Left ventricle myocardium inferior (tissue), 1 donor: Measurements from ENCODE around the gene DSTN. TPM values are rescaled to one million over a fixed set of nuclear protein-coding genes. Genes with fewer than 3 reads are reported as not detected.

ENCODE experiments used
- DNase-seq: peaks from one replicate; pipeline ENCODE4 v3.0.0-alpha.2; 2020
- H3K27ac ChIP-seq: fragments of 200-600 bp; replicated peaks from 2 replicates; pipeline ENCODE4 v1.8.0; 2021
- H3K27me3 ChIP-seq: fragments of 200-600 bp; 2 replicates; pipeline ENCODE4 v1.8.0; 2021; ENCODE audit warnings: low read depth
- H3K36me3 ChIP-seq: fragments of 200-600 bp; 2 replicates; pipeline ENCODE4 v1.8.0; 2021
- H3K4me1 ChIP-seq: fragments of 200-600 bp; 2 replicates; pipeline ENCODE4 v1.8.0; 2021
- H3K4me3 ChIP-seq: fragments of 200-600 bp; 2 replicates; pipeline ENCODE4 v1.8.0; 2021; ENCODE audit warnings: mild to moderate bottlenecking, moderate library complexity
- H3K9me3 ChIP-seq: fragments of 200-600 bp; replicated peaks from 2 replicates; pipeline ENCODE4 v1.8.0; 2021
- CTCF ChIP-seq: fragments of 200-600 bp; IDR thresholded peaks from 2 replicates; pipeline ENCODE4 v1.8.0; 2021; ENCODE audit warnings: antibody characterized with exemption, mild to moderate bottlenecking, borderline replicate concordance
- intact Hi-C: fragments of 100-400 bp; cut with micrococcal nuclease; formaldehyde crosslinking; loops from one replicate; pipeline ENCODE4 v1.11.0; 2022
- total RNA-seq: library from RNA; stranded (reverse); fragmentation: NEBNext Ultra II Directional; extraction: Animal tissue kit (Norgen Biotek cat#: 25700); gene quantifications from one replicate; pipeline ENCODE4 v1.2.1, GENCODE V29; 2021
- donor health status: DM: no; HTN: yes; CAD: no; lungs with severe emphysema.

The DSTN gene
- total RNA-seq, 1 donor from 2014 or later = 635 TPM

- DNase-seq = no peak
- H3K36me3 ChIP-seq = no peaks in the 10 kb centered on the region
- intact Hi-C loops = no loop called here
- H3K9me3 ChIP-seq = no peaks in the 10 kb centered on the region
- no peak overlapping the region for H3K27ac ChIP-seq
- no peak overlapping the region for H3K4me3 ChIP-seq
- no peaks in the 10 kb centered on the region for H3K27me3 ChIP-seq
- H3K4me1 ChIP-seq = peaks cover 91% of the 10 kb centered on the region
- TF ChIP-seq CTCF = no peak
Observed at GRCh38 chr20:17579369-17580039, 9.6 kb downstream of the DSTN start.

GRCh38 chr20:17580895-17581294, 11.0 kb downstream of the DSTN start:
- H3K4me1 ChIP-seq = peaks cover 91% of the 10 kb centered on the region
- intact Hi-C loops = no loop called here
- no peak for TF ChIP-seq CTCF
- no peak overlapping the region for H3K27ac ChIP-seq
- no peaks in the 10 kb centered on the region for H3K9me3 ChIP-seq
- no peaks in the 10 kb centered on the region for H3K36me3 ChIP-seq
- H3K4me3 ChIP-seq = no peak overlapping the region
- DNase-seq = no peak
- H3K27me3 ChIP-seq = no peaks in the 10 kb centered on the region

GRCh38 chr20:17583126-17583525, 13.3 kb downstream of the DSTN start:
- Histone ChIP-seq H3K36me3 (no peaks in the 10 kb centered on the region), H3K4me3 (no peak overlapping the region), H3K9me3 (no peaks in the 10 kb centered on the region), H3K4me1 (peaks cover 93% of the 10 kb centered on the region), H3K27ac (no peak overlapping the region), H3K27me3 (no peaks in the 10 kb centered on the region)
- intact Hi-C loops = no loop called here
- DNase-seq = no peak
- no peak for TF ChIP-seq CTCF

- DNase-seq = no peak
- intact Hi-C loops = no loop called here
- H3K4me1 ChIP-seq = peaks cover 93% of the 10 kb centered on the region
- H3K36me3 ChIP-seq = no peaks in the 10 kb centered on the region
- H3K4me3 ChIP-seq = no peak overlapping the region
- H3K9me3 ChIP-seq = no peaks in the 10 kb centered on the region
- TF ChIP-seq CTCF = no peak
- no peak overlapping the region for H3K27ac ChIP-seq
- no peaks in the 10 kb centered on the region for H3K27me3 ChIP-seq
Observed at GRCh38 chr20:17584689-17585088, 14.8 kb downstream of the DSTN start.

- H3K4me1 ChIP-seq = peaks cover 93% of the 10 kb centered on the region
- no peak overlapping the region for H3K27ac ChIP-seq
- no peak for DNase-seq
- no peaks in the 10 kb centered on the region for H3K27me3 ChIP-seq
- no peak for TF ChIP-seq CTCF
- no peak overlapping the region for H3K4me3 ChIP-seq
- H3K9me3 ChIP-seq = no peaks in the 10 kb centered on the region
- H3K36me3 ChIP-seq = no peaks in the 10 kb centered on the region
- intact Hi-C loops = no loop called here
Observed at GRCh38 chr20:17586250-17586649, 16.4 kb downstream of the DSTN start.
